HG03045 (cell line): Measurements from ENCODE around the gene CADPS2.
A peak's percentile ranks its signal among the peaks of the same experiment; 100 is the strongest.

Experiments used
- ATAC-seq: cut with Tn5 transposase; IDR thresholded peaks from one replicate; pipeline ENCODE4 v1.9.1; 2021; ENCODE audit warnings: mild to moderate bottlenecking, moderate library complexity; ENCODE audit not compliant: unreplicated experiment

The CADPS2 gene

DNA sequence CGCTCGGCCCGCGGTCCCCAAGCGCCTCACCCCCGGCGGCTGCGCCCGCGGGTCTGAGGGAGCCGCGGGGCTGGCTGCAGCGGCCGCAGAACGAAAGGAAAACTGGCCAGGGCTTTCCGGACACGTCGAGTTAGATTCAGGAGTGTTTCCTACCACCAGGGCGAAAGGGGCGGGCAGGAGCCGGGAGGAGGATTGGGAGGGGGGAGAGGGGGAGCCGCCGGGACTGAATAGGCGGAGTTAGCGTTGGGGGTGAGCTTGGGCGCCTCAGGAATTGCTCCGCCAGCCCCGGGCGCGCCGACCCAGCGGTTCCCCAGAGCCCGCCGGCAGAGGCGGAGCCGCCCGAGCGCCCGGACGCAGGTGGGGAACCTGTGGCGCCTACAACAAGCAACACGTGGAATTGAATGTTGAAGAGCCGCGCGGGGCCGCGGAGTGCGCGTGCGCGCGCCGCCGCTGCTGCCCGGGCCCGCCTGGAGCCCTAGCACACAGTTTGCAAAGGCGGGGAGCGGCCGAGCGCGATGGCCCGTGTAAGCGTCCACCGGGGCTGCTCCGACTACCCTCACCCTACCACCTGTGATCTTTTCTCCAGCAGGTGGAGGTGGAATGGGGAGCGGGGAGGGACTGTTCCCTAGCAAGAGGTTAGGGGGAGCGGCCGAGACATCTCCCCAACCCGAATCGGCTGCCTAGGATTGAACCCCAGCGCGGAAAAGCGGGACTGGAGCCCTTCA lies at the start of gene CADPS2:
Gene CADPS2 (minus strand): TSS at position 104 of the 725 bp plus-strand sequence. CDS start 123 bp downstream, outside the sequence.
- ATAC-seq = peak; percentile 74

DNA sequence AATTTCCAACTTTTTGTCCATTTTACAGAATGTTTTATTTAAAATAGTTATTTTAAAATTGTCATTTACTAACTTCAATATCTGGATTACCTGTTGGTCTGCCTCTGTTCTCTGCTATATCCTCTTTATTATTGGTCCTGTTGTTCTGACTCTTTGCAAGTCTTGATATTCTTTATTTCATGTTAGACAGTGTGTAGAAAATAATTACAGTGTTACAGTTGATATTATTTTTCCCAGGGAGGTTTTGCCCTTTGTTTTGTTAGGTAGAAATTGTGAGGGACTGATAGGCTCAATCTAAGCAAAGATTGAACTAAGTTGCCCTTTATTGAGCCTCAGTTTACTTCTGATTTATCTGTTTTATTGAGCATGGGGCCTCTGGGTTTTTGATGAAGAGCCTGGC lies 49.4 kb upstream of the CADPS2 start:
- no peak for ATAC-seq

DNA sequence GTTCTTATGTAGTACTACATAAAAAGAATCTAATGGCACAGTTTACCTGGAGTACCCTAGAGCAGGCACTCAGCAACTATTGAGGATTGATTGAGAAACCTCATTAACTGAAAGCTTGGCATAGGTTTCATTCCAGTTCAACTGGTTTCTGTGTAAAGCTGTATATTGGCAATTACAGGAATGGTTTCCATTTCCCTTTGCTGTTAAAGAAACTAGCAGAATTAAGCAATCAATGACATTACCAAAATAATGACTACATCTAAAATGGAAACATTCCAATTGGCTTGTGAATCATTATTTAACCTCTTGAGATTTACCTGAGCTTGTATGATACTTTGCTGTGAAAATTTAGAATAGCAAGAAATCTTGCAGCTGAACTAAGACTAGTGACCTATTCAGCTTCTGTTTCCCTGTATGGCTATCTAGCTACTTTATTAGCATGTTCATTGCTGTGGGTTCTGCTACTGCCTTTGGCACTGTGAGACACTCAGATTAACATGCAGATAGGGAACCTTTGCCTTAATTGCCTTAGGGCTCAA lies 33.5 kb upstream of the CADPS2 start:
- no peak for ATAC-seq

DNA sequence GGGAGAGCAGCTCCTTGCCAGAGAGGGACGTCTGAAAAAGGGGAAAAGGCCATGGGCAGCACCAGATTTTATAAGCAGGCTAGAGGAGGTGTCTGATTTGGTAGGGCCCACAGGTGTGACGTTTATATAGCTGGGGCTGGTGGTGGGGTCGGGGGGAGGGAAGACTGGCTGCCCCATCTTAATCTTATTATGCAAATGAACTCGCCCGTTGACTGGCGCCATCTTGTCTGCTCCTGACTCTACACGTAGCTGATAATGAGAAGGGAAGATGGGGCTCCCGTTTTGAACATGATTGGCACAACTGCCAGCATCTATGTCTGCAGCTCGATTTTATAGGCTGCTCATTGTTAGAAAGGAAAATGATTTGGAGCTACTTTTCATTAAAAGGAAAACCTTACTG lies 28.6 kb upstream of the CADPS2 start:
- ATAC-seq = no peak

DNA sequence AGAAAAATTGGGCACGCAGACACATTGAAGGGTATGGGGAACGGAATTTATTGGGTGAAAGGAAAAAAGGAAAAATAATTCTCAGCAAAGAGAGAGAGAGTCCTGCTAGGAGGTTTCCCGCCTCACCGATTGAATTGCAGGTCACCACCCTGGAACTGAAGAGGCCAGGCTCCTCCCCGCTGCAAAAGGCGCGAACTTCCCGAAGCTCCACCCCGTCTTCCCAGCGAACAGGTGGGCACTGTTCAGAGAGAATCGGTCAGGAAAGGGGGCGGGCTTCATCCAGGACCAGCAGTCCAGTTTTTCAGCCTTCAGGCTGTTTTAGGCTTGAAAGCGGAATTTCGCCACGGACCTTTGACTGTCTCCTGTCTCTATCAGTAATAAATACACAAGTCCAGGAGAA lies 27.3 kb upstream of the CADPS2 start:
- no peak for ATAC-seq

DNA sequence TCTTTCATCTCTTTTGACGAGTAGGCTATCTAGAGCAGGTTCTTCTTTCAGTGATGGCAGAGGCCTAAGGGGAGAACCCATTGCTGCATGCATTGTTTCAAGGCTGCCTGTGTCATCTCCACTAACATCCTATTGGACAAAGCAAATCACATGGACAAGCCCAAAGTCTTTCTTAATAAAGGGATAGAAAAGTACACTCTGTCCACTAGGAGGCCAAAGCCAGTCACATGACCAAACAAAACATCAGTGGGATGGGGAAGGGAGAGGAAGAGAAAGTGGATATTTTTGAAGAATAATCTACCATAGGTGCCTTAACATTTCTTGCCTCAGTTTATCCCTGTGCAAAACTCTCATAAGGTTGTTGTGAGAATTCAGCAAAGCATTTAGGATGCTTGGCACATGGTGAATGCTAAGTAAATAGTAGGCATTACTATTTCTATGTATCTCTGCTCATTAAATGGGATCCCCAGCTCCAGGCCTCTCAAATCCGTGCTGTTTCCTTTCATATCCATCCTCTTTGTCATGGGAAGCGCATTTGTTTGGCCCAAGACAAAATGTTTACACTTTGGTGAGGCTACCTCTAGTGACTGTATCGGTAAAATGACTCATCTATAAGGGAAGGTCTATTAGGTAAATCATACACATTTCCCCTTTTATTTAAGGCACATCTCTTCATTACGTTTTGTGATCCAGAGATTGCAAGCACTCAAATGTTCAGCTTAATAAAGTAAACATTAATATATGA lies 16.7 kb upstream of the CADPS2 start:
- ATAC-seq = no peak

DNA sequence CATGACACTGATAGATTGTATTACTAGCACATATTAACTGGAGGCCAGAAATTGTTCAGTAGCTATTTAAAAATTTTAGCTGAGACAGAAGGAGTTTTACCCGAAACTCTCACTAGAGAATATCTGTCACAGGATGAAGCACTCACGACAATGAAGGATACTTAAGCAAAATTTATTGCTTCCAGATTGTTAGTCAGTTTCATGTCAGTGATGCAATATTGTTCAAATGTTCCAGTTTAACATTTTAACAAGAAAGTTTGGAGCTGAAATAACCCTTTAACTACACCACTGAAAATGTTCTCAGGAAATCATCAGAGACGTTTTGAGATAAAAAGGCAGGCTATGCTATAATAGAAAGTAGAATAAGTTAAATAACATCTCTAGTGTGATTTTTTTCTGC lies 15.0 kb upstream of the CADPS2 start:
- ATAC-seq = no peak

DNA sequence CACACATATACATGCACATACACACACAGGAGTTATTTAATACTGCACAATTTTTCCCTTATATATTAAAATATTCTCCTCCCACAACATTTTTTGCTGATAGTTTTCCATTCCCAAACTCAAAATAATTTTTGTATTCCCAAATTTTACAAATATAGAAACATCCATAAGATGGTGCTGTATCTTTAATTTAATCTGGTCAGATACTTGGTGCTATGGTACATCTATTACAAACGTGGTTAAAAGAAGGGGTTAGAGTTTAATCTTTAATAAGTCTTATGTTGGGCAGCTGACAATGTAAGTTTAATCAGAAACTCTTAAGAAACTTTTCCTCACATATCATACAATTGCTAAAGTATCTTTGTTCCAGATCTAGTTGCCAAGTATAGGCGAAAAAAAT lies 10.2 kb upstream of the CADPS2 start:
- no peak for ATAC-seq

DNA sequence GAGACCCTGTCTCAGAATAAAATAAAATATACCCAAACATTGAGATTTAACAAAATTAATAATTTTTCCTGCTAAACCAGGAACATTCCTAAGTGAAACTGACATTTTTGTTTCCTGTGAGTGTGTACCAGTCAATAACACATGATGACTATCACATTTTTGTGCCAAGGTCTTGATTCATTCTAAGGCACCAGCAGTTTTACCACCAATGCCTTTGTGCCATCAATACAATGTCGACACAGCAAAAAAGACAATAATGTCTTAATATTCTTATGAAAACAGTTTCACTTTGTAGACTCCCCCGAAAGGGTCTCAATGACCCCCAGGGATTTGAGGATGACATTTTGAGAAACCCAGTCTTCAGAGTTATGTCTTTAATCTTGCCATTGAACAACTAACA lies 7.2 kb upstream of the CADPS2 start:
- no peak for ATAC-seq

DNA sequence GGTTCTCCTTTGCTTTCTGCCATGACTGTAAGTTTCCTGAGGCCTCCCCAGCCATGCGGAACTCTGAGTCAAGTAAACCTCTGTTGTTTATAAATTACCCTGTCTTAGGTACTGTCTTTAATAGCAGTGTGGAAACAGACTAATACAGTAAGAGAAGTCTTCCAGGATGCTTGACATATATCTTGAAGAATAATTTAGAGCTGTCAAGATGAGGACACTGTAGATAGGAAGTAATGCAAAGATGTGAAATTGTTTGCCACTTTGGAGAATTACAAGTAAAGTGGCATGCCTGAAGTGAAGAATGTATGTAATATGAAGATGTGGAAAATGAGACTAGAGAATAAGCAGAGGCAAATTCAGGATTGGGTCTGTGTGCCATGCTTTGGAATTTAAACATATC lies 2.9 kb upstream of the CADPS2 start:
- no peak for ATAC-seq

DNA sequence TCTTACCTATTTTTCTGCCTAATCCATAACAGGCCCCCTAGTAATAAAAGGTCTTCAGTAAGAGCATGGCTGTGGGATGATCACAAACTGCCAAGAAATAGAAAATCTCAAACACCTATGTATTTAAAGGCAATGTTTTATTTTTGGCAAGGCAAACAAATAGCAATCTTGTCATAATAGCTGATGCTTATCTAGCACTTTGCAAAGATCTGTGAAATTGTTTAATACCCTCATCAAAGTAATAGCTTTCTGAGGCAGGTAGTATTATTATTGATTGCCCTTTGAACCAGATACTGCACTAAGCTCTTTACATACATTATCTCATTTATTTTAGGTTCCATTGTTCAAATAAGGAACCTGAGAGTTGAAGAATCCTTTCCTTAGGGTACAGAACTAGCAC lies 1.6 kb upstream of the CADPS2 start:
- ATAC-seq = no peak

DNA sequence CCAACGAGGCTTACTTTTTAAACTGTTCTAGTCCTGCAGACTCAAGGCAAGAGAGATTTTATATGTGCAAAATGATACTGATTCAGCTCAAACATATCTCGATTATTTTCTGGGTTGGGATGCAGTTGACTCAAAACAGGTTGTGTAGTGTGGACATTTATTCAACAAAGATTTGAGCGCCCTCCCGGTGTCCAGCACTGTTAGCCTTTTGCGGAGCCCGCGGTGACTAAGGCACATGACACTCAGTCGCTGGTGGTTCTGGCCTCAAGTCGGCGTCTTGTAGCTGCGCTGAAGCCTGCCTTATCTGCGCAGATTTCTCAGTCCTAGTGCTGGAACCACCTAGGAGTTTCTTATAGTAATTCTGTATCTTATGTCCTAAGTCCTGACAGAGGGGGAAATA lies 938 bp upstream of the CADPS2 start:
- ATAC-seq = no peak

DNA sequence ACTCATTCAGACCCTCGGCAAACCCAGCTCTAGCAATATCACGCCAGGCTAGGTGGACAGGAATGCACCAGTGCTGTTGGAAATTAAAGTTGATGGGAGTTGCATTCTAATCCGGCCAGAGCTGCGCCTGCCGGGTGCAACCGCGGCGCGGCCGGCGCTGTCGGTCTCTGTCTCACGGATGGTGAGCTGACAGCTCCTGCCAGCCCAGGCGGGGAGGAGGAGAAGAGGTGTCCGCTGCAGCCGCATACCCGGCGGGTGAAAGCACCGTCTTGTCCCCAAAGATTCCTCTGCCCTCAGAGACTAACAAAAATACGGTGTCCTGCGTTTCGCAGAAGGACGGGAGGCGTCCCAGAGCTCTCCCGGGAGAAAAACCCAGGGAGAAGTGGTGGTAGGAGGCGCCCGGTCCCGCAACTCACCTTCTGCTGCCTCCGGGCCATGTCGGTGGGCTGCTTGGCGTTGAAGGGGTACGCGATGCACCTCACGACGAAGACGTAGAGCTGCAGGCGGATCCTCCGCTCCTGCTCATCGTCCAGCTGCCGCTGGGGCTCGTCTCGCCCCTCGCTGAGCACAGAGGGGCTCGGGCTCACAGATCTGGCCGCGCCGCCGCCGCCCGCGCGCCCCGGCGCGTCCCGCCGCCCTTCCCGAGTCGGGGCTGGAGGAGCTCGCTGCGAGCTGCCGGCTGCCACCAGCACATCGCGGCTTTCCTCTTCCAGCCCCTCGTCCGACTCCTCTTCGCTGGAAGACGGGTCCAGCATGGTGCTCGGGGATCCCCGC lies 490 bp downstream of the CADPS2 start:
- peak; percentile 43 for ATAC-seq

DNA sequence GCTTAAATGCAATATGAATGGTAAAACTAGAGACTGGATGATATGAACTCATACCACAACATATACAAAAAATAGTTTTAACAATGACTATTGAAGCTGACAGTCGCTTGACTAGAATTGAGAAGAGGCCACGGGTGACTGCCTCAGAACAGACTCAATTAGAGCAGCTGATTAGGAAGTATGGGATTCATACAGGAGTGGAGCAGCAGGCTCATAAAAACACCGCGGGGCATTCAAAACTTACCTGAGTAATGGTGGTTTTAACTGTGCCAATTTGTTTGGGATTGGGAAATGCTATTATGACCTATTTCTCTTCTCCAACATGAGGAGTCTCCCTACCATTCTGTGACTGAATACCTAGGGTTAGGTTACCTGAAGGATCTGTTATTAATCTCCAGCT lies 2.1 kb downstream of the CADPS2 start:
- ATAC-seq = no peak

DNA sequence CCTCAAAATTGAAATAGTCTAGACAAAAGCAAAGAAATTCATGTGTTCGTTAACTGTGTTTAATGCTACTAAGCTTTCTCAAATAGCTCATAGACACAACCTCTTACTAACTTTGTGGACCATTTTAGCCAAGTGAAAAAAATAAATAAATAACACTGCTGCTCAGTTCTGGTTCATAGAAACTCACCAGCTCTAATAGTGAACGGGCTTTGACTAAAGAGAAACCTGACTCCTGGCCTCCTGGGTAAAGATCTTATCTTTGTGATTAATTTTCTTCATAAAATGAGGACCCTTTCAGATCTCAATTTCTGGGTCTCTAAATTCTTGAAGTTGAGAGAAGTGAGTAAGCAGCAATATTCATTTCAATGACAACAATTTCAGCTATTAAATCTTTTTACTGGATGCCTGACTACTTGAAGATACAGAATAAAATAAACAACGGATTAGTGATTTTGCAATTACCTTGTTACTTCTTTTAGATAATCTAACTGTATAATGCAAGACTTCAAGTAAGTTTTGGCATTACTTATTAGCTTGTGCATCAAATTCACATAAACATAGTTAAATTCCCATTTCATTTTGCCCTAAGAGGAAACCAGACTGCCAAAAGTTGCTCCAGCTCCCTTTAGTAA lies 3.1 kb downstream of the CADPS2 start:
- no peak for ATAC-seq

DNA sequence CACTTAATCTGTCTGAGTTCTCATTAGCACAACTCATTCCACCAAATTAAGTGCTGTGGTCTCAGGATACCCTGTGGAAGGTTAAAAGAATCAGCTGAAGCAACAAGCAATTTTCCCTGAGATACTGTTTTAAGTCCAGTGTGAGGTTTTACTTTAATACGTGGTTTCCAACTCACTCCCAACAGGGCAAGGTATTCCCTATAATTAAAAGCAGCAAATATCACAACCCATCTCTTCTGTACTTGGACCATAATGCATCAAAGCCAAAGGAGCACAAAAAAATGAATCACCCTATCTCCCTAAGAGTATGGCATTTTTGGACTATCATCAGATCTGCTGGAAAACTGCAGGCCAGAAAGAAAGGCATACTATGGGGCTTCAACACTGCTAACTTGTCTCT lies 4.9 kb downstream of the CADPS2 start:
- no peak for ATAC-seq

DNA sequence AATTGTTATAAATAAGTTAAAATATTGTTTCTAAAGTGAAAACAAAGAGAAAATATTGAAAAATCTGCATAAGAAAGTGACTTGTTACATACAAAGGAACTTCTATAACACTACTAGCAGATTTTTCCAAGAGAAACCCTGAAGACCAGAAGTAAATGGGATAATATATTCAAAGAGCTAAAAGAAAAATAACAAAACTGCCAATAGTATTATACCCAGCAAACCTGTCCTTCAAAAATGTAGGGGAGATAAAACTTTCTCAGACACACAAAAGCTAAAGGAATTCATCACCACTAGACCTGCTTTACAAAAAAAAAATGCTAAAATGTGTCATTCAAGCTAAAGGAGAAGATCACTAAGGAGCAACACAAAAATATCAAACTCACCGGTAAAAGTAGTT lies 17.0 kb downstream of the CADPS2 start:
- no peak for ATAC-seq

DNA sequence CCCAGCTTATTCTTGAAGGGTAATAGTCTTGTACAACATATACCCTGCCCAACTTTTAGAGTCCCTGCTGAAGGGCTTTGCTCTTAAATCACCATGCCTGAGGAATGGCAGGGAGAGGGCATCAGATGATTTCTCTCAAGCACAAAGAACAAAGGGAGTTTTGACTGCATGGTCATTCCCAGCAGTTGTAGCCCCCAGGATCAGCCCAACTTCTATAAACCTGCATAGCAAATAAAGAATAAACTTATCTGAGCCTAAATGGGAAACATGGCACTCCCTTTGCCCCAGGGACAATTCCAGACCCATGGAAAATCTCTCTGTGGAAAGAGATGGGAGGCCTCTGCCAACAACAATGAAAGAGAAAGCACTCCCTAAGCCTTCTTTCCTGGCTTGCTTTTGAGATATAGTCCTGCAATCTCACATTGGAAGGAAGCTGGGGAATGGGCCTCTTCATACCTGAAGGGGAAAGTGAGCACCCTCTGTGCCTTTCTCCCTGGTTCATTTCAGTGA lies 18.7 kb downstream of the CADPS2 start:
- no peak for ATAC-seq

DNA sequence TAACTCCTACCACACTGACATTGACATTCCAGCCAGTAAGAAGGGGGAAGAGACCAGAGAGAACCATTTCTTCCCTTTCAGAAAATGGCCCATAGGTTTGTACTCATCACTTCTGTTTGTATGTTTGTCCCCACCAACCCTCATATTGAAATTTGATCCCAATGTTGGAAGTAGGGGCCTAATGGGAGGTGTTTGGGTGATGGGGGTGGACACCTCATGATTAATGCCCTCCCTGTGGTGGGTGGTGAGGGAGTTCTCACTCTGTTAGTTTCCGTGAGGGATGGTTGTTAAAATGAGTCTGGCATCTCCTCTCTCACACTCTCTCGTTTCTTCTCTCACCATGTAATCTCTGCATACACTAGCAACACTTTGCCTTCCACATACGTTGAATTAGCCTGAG lies 21.4 kb downstream of the CADPS2 start:
- ATAC-seq = no peak

DNA sequence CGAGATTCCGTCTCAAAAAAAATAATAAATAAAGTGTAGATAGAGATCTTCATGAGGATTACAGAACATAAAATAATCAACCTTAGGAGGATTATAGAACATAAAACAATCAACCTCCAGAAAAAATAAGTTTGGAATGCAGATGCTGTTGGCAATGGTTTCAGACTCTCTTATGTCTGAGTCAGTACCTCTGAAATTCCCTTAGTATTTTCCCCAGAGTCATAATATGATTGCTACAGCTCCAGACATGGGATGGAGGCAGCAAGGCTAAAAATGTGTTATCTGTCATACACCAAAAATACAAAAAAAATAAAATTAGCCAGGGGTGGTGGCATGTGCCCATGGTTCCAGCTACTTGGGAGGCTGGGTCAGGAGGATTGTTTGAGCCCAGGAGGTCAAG lies 22.2 kb downstream of the CADPS2 start:
- ATAC-seq = no peak

DNA sequence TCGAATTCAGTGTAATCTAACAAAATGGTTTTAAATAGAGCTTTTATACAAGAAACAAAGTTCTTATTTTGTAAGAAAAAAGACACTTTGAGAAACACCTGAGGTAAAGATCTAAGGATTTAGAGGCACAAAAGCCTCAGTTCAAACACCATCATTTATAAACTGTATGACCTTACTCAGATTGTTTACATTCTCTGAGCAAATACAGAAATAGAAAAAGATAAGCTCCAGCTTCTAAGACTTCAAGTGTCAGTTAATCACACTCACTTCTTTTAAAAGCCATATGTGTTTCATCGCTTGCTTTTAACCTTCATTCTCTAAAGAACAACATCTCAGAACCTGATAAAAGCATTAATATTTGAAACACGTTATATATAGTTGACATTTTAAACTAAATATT lies 27.9 kb downstream of the CADPS2 start:
- no peak for ATAC-seq
